Hepatocyte (in vitro differentiated cells): ENCODE results near the gene AFAP1.

ENCODE experiments used
- CTCF ChIP-seq: fragments of 200-600 bp; sonication (generic); IDR thresholded peaks from 2 replicates; pipeline ENCODE4 v1.5.1; 2016; ENCODE audit warnings: antibody characterized with exemption, mild to moderate bottlenecking; ENCODE audit not compliant: poor library complexity
- EZH2phosphoT487 ChIP-seq: fragments of 200-600 bp; sonication (generic); IDR thresholded peaks from one replicate; pipeline ENCODE4 v1.6.1; 2018; ENCODE audit warnings: antibody characterized with exemption, mild to moderate bottlenecking, low read depth, moderate library complexity; ENCODE audit not compliant: unreplicated experiment, severe bottlenecking

DNA sequence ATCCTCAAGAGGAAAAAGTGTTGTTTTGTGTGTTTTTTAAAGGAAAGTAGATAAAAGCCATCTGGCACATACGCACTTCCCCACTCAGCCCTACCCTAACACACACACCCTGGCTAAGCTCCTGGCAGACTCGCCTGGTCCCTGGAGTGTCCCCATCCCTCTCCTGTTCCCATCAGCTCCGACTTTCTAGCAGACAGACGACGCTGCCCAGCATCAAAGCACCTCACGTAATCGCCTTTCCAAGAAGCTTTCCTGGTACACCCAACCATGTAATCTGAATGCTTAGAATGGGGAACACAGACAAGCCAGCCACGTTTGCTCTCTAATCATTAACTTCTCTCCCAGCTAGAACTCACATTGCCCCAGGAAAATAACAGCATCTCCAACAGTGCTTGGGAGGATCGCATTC, 116.2 kb downstream of the AFAP1 start:
- no peak for TF ChIP-seq CTCF
- no peak for TF ChIP-seq EZH2phosphoT487
